Sciatic nerve (tissue), 2 donors: ENCODE results near the gene CECR2. TPM values are rescaled to one million over a fixed set of nuclear protein-coding genes. Genes with fewer than 3 reads are reported as not detected.
A peak's percentile ranks its signal among the peaks of the same experiment; 100 is the strongest.

Source experiments
- ATAC-seq: fragments of 200-7000 bp; cut with Tn5 transposase; one replicate; pipeline ENCODE4 v1.9.1; 2020; ENCODE audit warnings: mild to moderate bottlenecking, moderate library complexity
- DNase-seq: peaks from one replicate; pipeline ENCODE4 v3.0.0-alpha.2; 2020; ENCODE audit warnings: low spot score
- intact Hi-C: fragments of 100-400 bp; cut with DNase I; formaldehyde crosslinking; loops from one replicate; pipeline ENCODE4 v1.14.2; 2022
- total RNA-seq: library from RNA; stranded (reverse); fragmentation: NEBNext Ultra II Directional; extraction: Animal tissue kit (Norgen Biotek cat#: 25700); gene quantifications from one replicate; pipeline ENCODE4 v1.2.1, GENCODE V29; 2021
- donor health status: DM: no; HTN: no; CAD: no.
- donor health status: DM: no; HTN: no; CAD: no.

The CECR2 gene
- total RNA-seq, 1 donor from 2014 or later: 4.8 TPM

DNA sequence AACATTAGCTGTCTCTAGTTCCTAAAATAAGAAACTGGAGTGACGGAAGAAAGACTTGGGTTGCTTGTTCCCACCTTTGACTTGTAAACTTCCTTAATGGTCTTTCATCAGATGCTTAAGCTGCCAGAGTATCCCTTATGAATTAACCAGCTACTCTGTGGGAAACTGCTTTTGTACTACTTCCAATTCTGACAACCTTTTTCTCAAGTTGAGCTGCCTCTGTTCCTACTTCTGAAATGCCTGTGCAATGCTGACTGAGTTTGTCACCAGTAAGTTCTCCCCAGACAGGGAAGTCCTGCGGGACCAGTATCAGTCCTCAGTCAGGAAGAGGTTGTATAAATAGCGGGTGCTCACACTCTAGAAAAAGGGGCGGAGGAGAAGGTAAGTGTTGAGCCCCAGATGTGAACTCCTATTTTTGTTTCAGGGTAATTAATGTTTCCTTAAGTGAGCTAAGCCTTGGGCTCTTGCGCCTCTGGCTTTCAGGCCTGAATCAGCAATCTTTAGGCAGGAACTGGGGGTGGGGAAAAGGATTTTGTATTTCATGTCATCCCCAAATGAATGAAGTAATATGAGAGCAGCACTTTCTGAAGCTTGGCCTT is 67.2 kb downstream of the CECR2 start:
- DNase-seq (no peak), ATAC-seq (peak; percentile 77)
- intact Hi-C loops: no loop called here

GRCh38 chr22:17436981-17437412 is 67.7 kb downstream of the CECR2 start:
- DNase-seq: no peak
- peak; percentile 64 for ATAC-seq
- intact Hi-C loops: no loop called here

DNA sequence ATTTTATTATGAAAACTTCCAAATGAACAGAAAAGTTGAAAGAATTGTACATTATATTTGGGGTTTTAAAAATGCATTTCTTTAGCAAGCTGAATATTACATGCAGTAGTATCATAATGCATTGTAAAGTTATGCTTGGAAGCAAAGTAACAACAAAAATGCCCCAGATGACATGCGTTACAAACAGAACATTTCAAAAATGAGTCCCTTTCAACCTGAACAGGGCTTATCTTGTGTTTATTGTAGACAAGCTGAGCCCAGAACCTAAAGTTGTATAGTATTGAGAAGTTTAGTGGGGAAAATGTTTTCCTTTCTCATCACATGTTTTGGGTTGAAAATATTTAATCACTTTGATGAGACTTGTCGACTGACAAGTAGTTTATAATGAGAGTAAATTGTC is 68.8 kb downstream of the CECR2 start:
- intact Hi-C loops: no loop called here
- DNase-seq: no peak
- no peak for ATAC-seq

DNA sequence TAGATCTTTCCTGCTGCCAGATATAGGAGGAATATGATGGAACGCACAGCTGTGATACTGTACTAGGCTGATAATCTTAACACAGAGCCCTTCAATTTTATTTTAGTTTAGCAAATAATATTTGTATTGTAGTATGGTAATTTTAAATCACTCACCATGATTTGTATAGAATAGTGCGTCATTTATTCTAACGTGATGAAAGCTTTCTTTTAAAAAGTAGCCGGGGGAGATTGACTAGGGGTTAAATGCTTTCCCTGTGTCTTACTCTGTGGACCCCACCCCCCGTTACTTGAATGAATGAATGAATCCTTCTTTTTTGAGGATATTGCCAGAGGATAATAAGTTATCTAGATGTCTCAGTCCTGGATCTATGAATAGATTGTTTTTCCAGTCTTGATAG is 72.1 kb downstream of the CECR2 start:
- intact Hi-C loops: no loop called here
- DNase-seq (no peak), ATAC-seq (no peak)

DNA sequence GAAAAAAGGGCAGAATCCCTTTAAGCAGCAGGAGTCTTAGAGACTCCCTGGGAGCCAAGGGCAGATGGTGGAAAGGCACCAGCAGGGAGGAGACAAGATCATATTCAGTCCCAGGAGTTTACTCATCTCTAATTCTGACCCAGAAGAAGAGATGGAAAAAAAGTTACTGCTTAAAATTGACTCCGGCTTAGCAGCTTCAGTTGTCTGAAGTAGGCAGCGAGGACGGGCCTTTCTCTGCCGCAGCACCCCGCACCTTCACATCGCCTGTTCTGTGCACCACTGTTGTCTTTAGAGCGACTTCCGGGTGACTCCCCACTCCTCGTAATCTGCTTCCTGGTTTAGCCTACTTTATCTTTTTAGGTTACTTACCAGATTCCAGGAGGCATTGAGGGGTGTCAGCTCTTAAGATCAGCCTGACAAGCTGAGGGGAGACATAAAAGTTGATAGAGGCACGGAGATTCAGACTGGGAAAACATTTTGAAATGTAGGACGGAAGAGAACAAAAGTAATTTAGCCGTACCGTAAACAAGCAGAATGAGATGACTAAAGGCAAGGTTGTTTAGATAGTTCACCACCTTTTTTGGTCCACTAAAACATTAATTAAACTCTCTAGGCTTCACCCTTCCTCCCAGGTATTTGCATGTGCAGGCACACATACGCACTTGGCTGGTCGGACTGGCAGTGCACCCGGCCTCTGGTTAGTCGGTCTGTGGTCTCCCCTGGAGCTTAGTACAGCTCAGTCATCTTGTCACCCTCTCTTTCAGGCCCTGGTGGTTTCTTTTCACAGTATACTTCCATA is 74.3 kb downstream of the CECR2 start:
- intact Hi-C loops: no loop called here

DNA sequence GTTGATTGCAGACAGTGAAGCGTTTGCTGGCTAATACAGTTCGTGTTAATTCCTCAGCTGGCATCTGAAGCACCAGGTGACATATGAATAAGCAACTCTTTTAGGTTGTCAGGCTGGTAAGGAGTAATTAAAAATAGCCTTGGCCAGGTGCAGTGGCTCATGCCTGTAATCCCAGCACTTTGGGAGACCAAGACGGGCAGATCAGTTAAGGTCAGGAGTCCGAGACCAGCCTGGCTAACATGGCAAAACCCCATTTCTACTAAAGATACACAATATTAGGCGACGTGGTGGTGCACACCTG is 74.9 kb downstream of the CECR2 start:
- ATAC-seq: no peak
- intact Hi-C loops: no loop called here
- no peak for DNase-seq

More for the DNA sequence above, 74.3 kb downstream of the CECR2 start:
- DNase-seq (no peak), ATAC-seq (peak; percentile 60)

DNA sequence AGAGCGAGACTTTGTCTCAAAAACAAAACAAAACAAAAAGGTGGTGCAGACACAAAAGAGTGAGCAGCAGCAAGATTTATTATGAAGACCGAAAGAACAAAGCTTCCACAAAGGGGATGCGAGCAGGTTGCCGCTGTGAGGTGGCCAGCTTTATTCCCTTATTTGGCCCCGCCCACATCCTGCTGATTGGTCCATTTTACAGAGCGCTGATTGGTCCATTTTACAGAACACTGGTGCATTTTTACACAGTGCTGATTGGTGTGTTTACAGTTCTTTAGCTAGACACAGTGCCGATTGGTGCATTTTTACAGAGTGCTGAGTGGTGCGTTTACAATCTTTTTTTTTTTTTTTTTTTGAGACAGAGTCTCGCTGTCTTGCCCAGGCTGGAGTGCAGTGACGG is 77.4 kb downstream of the CECR2 start:
- DNase-seq: no peak
- ATAC-seq: no peak
- intact Hi-C loops: no loop called here

- no peak for ATAC-seq
- intact Hi-C loops: no loop called here
These were observed 82.1 kb downstream of the CECR2 start for GRCh38 chr22:17451316-17451715.

DNA sequence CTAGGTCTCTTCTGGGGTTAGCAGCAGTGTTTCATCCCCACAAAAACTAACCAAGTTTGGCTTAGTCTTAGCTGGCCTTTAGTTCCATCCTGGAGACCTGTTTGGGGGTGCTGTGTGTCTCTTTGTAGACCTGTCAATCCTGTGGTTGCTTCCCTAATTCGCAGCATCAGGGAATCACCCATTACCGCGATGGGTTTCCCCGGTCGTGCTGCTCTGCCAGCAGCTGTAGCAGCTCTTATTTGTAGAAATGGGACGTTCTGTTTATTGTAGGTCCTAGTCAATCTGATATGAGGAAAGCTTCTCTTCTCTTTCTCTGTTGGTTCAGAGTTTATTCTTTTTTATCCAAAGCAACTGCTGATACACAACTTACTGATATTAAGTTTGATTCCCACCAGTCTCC is 91.6 kb downstream of the CECR2 start:
- intact Hi-C loops: no loop called here
- DNase-seq: no peak
- ATAC-seq: no peak

More at GRCh38 chr22:17451316-17451715, 82.1 kb downstream of the CECR2 start:
- no peak for DNase-seq

DNA sequence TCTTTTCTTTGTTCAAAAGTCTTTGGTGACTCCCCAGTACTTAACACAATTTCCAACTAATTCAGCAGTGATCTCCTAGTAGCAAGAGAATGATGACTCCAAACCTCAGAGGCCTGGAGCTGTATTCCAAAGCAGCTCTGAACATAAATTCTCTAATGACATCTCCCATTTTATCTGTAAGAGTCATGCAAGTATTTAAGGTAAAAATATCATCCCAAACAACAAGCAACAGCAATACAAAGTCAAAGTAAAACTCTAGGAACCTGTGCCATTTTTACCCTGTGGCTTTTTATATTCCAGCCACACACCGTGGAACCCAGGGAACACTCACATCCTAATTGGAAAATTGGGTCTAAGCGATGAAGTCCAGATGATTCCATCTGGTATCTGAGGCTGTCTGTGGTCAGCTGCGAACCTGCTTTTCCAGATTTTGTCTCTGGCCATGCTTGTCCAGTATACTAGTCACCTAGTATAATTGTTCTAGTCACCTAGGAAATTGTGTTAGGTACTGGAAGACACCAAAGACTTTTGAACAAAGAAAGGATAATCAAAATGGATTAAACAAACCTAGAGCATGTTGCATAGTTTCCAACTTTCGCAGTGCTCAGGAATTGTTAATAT is 101.7 kb downstream of the CECR2 start:
- intact Hi-C loops: no loop called here
- DNase-seq: no peak
- ATAC-seq: no peak

- intact Hi-C loops: no loop called here
- no peak for DNase-seq
- ATAC-seq: peak; percentile 34
These were observed 102.8 kb downstream of the CECR2 start for GRCh38 chr22:17471886-17472535.

GRCh38 chr22:17472932-17473331 is 103.7 kb downstream of the CECR2 start:
- no peak for ATAC-seq
- intact Hi-C loops: no loop called here
- DNase-seq: no peak

- intact Hi-C loops: no loop called here
- DNase-seq (no peak), ATAC-seq (no peak)
These were observed 106.3 kb downstream of the CECR2 start for GRCh38 chr22:17475318-17476230.

GRCh38 chr22:17476838-17477237 is 107.6 kb downstream of the CECR2 start:
- intact Hi-C loops: no loop called here
- DNase-seq (no peak), ATAC-seq (no peak)

GRCh38 chr22:17477391-17477833 is 108.2 kb downstream of the CECR2 start:
- intact Hi-C loops: no loop called here
- peak; percentile 84 for ATAC-seq
- no peak for DNase-seq

- intact Hi-C loops: no loop called here
- no peak for DNase-seq
- ATAC-seq: no peak
These were observed 109.9 kb downstream of the CECR2 start for GRCh38 chr22:17479135-17479534.

DNA sequence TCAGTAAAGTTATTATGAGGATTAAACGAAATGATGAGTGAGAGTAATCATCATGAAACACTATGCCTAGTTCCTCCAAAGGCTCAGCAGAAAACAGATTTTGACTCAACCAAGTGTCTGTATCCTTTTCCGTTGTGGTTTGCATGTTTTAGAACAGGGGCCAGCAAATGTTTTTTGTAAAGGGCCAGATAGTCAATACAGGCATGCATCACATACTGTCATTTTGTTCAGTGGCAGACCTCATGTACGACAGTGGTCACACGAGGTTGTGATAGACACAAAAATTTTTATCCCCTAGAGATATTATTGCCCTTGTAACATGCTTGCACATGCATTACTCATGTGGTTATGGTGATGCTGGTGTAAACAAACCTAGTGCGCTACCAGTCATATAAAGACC is 112.2 kb downstream of the CECR2 start:
- no peak for ATAC-seq
- DNase-seq: no peak
- intact Hi-C loops: no loop called here

DNA sequence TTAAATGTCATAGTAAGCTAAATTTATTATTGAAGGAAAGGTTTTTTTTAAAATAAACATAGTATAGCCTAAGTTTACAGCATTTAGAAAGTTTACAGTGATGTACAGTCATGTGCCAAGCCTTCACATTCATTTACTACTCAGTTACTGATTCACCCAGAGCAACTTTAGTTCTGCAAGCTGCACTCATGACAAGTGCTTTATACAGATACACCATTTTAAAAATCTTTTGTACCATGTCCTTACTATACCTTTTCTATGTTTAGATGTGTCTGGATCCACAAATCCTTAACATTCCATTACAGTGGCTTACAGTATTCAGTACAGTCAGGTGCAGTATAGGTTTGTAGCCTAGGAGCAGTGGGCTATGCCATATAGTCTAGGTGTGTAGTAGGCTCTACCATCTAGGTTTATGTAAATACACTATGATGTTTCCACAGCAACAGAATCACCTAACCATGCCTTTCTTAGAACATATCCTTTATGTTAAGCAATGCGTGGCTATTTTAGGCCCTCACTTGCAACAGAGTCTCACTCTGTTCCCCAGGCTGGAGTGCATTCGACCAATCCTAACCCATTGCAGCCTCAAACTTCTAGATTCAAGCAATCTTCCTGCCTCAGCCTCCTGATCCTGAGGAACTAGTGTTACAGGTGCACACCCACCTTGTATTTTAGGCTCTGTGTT is 114.6 kb downstream of the CECR2 start:
- no peak for ATAC-seq
- no peak for DNase-seq
- intact Hi-C loops: no loop called here
